K562 (cell line): ENCODE measurements around the gene TRIM26. TPM values are rescaled to one million over a fixed set of nuclear protein-coding genes. Genes with fewer than 3 reads are reported as not detected.

Experiments
- ATAC-seq: fragments of 200-7000 bp; cut with Tn5 transposase; 3 replicates; pipeline ENCODE4 v1.9.1; 2020; ENCODE audit warnings: moderate library complexity
- BruUV-seq: library from RNA; stranded (reverse); fragments of 400-500 nt; replicated peaks from 2 replicates; lab custom pipeline; 2021; lab: Mats Ljungman, UMichigan
- CTCF ChIA-PET: fragments of 300-600 bp; formaldehyde crosslinking; extraction: SDS; loops from one replicate; lab custom pipeline; 2021; ENCODE audit warnings: low intra/inter-chr PET ratio; lab: Yijun Ruan, JAX
- POLR2A ChIA-PET: fragments of 300-600, 350-650 bp; sonication (Branson Sonifier 250); formaldehyde crosslinking; extraction: SDS; loops from one replicate; lab custom pipeline; 2021; ENCODE audit warnings: antibody characterized with exemption, inconsistent platforms; lab: Yijun Ruan, JAX
- DNase-seq, 4 experiments: peaks; one replicate each; pipeline versions ENCODE4 v3.0.0 to v3.0.0-alpha.2; 2011 to 2018; ENCODE audit warnings: low spot score in 3 of 4, mixed read lengths in 3 of 4; ENCODE audit errors: extremely low read depth in 1 of 4
- FAIRE-seq: peaks from 2 replicates; lab custom pipeline; 2011; peaks lifted over from hg19 to GRCh38; lab: Jason Lieb, UNC
- H2AFZ ChIP-seq: 2 replicates; pipeline ENCODE4 v1.6.0; 2011; ENCODE audit warnings: low read depth, low read length, control low read depth, inconsistent platforms
- H3K27ac ChIP-seq: fragments of 200-600 bp; 3 replicates; pipeline ENCODE4 v1.8.0; 2011; ENCODE audit warnings: low read depth, mild to moderate bottlenecking, control low read depth, inconsistent platforms, low read length, moderate library complexity, mixed read lengths; ENCODE audit errors: extremely low read depth
- H3K27me3 ChIP-seq, 2 experiments: fragments of 300-600 bp in 1 of 2; 2 replicates in 1 of 2; 3 replicates in 1 of 2; pipeline versions ENCODE4 v1.6.0 to v1.8.0; 2011; ENCODE audit warnings: inconsistent platforms in 2 of 2, low read length in 2 of 2, mild to moderate bottlenecking in 1 of 2, mixed read lengths in 1 of 2, moderate library complexity in 1 of 2; ENCODE audit not compliant: control insufficient read depth in 2 of 2, insufficient read depth in 2 of 2
- H3K36me3 ChIP-seq: fragments of 300-600 bp; 3 replicates; pipeline ENCODE4 v1.8.0; 2011; ENCODE audit warnings: mild to moderate bottlenecking, low read length, inconsistent platforms; ENCODE audit not compliant: control insufficient read depth, insufficient read depth
- H3K4me1 ChIP-seq, 2 experiments: fragments of 200-600 bp in 1 of 2; replicated peaks in 1 of 2; 2 replicates in 1 of 2; 3 replicates in 1 of 2; pipeline versions ENCODE4 v1.5.1 to v1.8.0; 2011; ENCODE audit warnings: inconsistent platforms in 2 of 2, low read length in 2 of 2, mild to moderate bottlenecking in 1 of 2, mixed read lengths in 1 of 2, moderate library complexity in 1 of 2; ENCODE audit not compliant: control insufficient read depth in 2 of 2, insufficient read depth in 2 of 2
- H3K4me2 ChIP-seq: 2 replicates; pipeline ENCODE4 v1.6.1; 2011; ENCODE audit warnings: low read length, control low read depth, inconsistent platforms, mixed read lengths; ENCODE audit not compliant: insufficient read depth
- H3K4me3 ChIP-seq: fragments of 200-600 bp; sonication (generic), shearing (Covaris generic); 2 replicates; pipeline ENCODE4 v1.5.1; 2016; ENCODE audit warnings: control low read depth, inconsistent platforms
- H3K79me2 ChIP-seq: fragments of 200-600 bp; 3 replicates; pipeline ENCODE4 v1.8.0; 2011; ENCODE audit warnings: low read length, inconsistent platforms; ENCODE audit not compliant: control insufficient read depth, insufficient read depth
- H3K9ac ChIP-seq, 2 experiments: 2 replicates each; pipeline versions ENCODE4 v1.6.0 to v1.6.1; 2011; ENCODE audit warnings: low read depth in 2 of 2, low read length in 2 of 2, control low read depth in 1 of 2, inconsistent platforms in 1 of 2, mild to moderate bottlenecking in 1 of 2, mixed read lengths in 1 of 2; ENCODE audit not compliant: insufficient read depth in 1 of 2
- H3K9me1 ChIP-seq: one replicate; pipeline ENCODE4 v1.6.0; 2011; ENCODE audit warnings: inconsistent platforms, mild to moderate bottlenecking, low read length, moderate library complexity; ENCODE audit not compliant: control insufficient read depth, insufficient read depth
- H3K9me3 ChIP-seq: replicated peaks from 2 replicates; pipeline ENCODE4 v1.5.1; 2011; ENCODE audit warnings: low read depth, low read length, inconsistent platforms; ENCODE audit not compliant: control insufficient read depth, insufficient read depth
- H4K20me1 ChIP-seq: replicated peaks from 2 replicates; pipeline ENCODE4 v1.6.1; 2011; ENCODE audit warnings: low read length, inconsistent platforms, mixed read lengths; ENCODE audit not compliant: control insufficient read depth, insufficient read depth
- KDM2B ChIP-seq: fragments of 250-450 bp; sonication (Bioruptor Pico); IDR thresholded peaks from 2 replicates; pipeline ENCODE4 v1.8.0; 2021; ENCODE audit warnings: mild to moderate bottlenecking, moderate library complexity
- KLF1 ChIP-seq: fragments of 450-650 bp; IDR thresholded peaks from 2 replicates; pipeline ENCODE4 v1.6.1; 2016; ENCODE audit warnings: missing genetic modification characterization, missing compliant biosample characterization
- MECOM ChIP-seq: fragments of 250-450 bp; sonication (Bioruptor Pico); IDR thresholded peaks from 2 replicates; pipeline ENCODE4 v1.8.0; 2022; ENCODE audit warnings: inconsistent platforms
- NFE2L1 ChIP-seq: fragments of 450-650 bp; IDR thresholded peaks from 2 replicates; pipeline ENCODE4 v1.6.1; 2016; ENCODE audit warnings: missing genetic modification characterization, low read depth, mild to moderate bottlenecking, missing compliant biosample characterization, moderate library complexity, borderline replicate concordance
- NR2C2 ChIP-seq, 2 experiments: fragments of 200-800 bp in 1 of 2; sonication (Bioruptor generic) in 1 of 2; sonication (generic) in 1 of 2; formaldehyde crosslinking in 1 of 2; IDR thresholded peaks; 2 replicates each; pipeline versions ENCODE4 v1.6.1 to v1.8.0; 2016 to 2022; ENCODE audit warnings: mild to moderate bottlenecking in 1 of 2, missing compliant biosample characterization in 1 of 2, missing genetic modification characterization in 1 of 2, missing genetic modification reagents in 1 of 2
- RAD21 ChIP-seq, 2 experiments: fragments of 250-450 bp in 1 of 2; fragments of 450-650 bp in 1 of 2; sonication (Bioruptor Pico) in 1 of 2; formaldehyde crosslinking in 1 of 2; IDR thresholded peaks in 1 of 2; conservative IDR thresholded peaks in 1 of 2; 2 replicates each; pipeline versions ENCODE4 v1.4.0 to v1.8.0; 2020 to 2022; ENCODE audit warnings: mild to moderate bottlenecking in 2 of 2, moderate library complexity in 1 of 2
- SMAD2 ChIP-seq: fragments of 150-350 bp; IDR thresholded peaks from 2 replicates; pipeline ENCODE4 v1.6.1; 2014; ENCODE audit warnings: low read depth, mild to moderate bottlenecking, low read length
- TCF7 ChIP-seq: sonication (generic); IDR thresholded peaks from 2 replicates; pipeline ENCODE4 v1.6.1; 2016; ENCODE audit warnings: antibody characterized with exemption, borderline replicate concordance
- THRAP3 ChIP-seq: fragments of 450-650 bp; IDR thresholded peaks from 2 replicates; pipeline ENCODE4 v1.6.1; 2016; ENCODE audit warnings: mild to moderate bottlenecking, inconsistent platforms, borderline replicate concordance
- ZNF146 ChIP-seq: IDR thresholded peaks from one replicate; pipeline ENCODE4 v1.6.1; 2018; ENCODE audit warnings: missing compliant biosample characterization; ENCODE audit not compliant: unreplicated experiment
- ZNF184 ChIP-seq: sonication (generic); formaldehyde crosslinking; IDR thresholded peaks from 2 replicates; pipeline ENCODE4 v1.5.0; 2020; ENCODE audit warnings: missing genetic modification reagents
- ZNF280B ChIP-seq: fragments of 250-450 bp; sonication (Bioruptor Pico); IDR thresholded peaks from 2 replicates; pipeline ENCODE4 v1.5.1; 2021; ENCODE audit warnings: mild to moderate bottlenecking
- ZNF518B ChIP-seq: fragments of 250-450 bp; sonication (Bioruptor Pico); IDR thresholded peaks from 2 replicates; pipeline ENCODE4 v1.5.0; 2021; ENCODE audit warnings: mild to moderate bottlenecking, moderate library complexity
- WGBS: fragments of 100-300 bp; shearing (Covaris generic); methylation state at CpG from one replicate; pipeline ENCODE4 v1.1.6; 2016; ENCODE audit warnings: low coverage, mixed read lengths; ENCODE audit not compliant: insufficient coverage; ENCODE audit errors: missing lambda C conversion rate; 5-methylcytosine and 5-hydroxymethylcytosine counted together
- in situ Hi-C: fragments of 300-500 bp; cut with MboI; formaldehyde crosslinking; loops from 4 replicates; pipeline ENCODE4 v1.15.0; 2018; ENCODE audit warnings: inconsistent platforms, mixed read lengths
- intact Hi-C: fragments of 100-400 bp; cut with micrococcal nuclease; formaldehyde crosslinking; loops from 2 replicates; pipeline ENCODE4 v1.14.2; 2022
- polyA plus RNA-seq, 8 experiments: library from polyadenylated mRNA; depleted of rRNA in 4 of 8; stranded (reverse) in 5 of 8; unstranded in 3 of 8; fragments of >200 nt; fragmentation: Nextera tagmentation in 2 of 8; fragmentation: Illumina TruSeq in 1 of 8; extraction: Ambion mirVana in 2 of 8; extraction: Trizol in 1 of 8; gene quantifications; 2 replicates each; pipeline versions ENCODE4 v1.2.1 to v1.2.3, GENCODE V29; 2011 to 2014; ENCODE audit warnings: inconsistent platforms in 1 of 8, missing spikeins in 1 of 8
- total RNA-seq, 7 experiments: library from RNA; depleted of rRNA in 6 of 7; stranded (reverse); fragments of >200 nt in 6 of 7; fragmentation: Illumina TruSeq in 2 of 7; extraction: Trizol in 2 of 7; gene quantifications; 2 replicates each; pipeline versions ENCODE4 v1.2.1 to v1.2.3, GENCODE V29; 2011 to 2021; ENCODE audit warnings: low replicate concordance in 1 of 7
- TF ChIP-seq, protein P1 (sequence below): fragments of 200-800 bp; sonication (Bioruptor generic); IDR thresholded peaks from 2 replicates; pipeline ENCODE4 v1.6.1; 2017; ENCODE audit warnings: missing genetic modification characterization, missing compliant biosample characterization

TRIM26 gene
- total and polyA plus RNA-seq, 9 of the 15 experiments (the other 6 are each of a cell fraction or from before 2014, with no cell fraction given): 0.80 to 5.0 (median 2.8) TPM

- TF ChIP-seq RAD21 (CRISPR knock-in tag; conservative IDR thresholded peaks at IDR 0.05 in 1 of 2, IDR thresholded peaks at IDR 0.05 in 1 of 2) (peak; percentile 67 to 93), SMAD2 (no peak)
Measured at GRCh38 chr6:30238178-30238795, 25.1 kb upstream of the TRIM26 start (continued).

DNA sequence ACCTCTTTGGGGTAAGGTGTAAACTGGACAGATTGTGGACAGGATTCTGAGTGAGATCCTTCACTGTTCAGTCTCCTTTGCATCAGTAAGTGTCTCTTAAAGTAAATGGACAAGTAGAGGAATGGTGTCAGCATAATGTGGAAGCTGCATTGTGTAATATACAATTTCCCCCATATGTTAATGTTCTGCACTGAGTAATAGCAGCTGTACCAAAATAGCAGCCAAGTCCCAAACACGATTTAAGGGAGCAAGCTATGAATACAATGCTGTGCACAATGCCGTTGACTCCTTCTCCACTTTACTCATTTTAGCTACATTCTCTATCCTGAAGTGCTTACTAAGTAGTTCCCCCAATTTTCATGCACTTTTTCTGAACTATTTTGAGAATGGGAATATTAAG, 21.1 kb upstream of the TRIM26 start:
- H2AFZ ChIP-seq: no peak overlapping the region
- H3K27ac ChIP-seq: no peak overlapping the region
- H3K4me1 ChIP-seq: no peaks in the 10 kb centered on the region
- ATAC-seq: no peak
- H4K20me1 ChIP-seq: no peaks in the 10 kb centered on the region
- no peak for DNase-seq
- no peaks in the 10 kb centered on the region for H3K9me3 ChIP-seq
- H3K4me3 ChIP-seq: no peak overlapping the region
- intact Hi-C loops (no loop called here), in situ Hi-C loops (loop anchor here (5.0 kb wide), 1 partner anchor 163 kb away; no protein-coding TSS in a partner anchor)
- no peak overlapping the region for H3K9ac ChIP-seq
- 0% methylated on average over 2 of the region's 2 CpGs for WGBS
- ChIA-PET CTCF (no interaction called here), POLR2A (interaction anchor here (0.6 to 1.1 kb wide), 3 partner anchors 10 to 1171 kb away, joined by 3 to 5 read pairs (median 3); no protein-coding TSS in a partner anchor)
- FAIRE-seq: no peak
- no peaks in the 10 kb centered on the region for H3K36me3 ChIP-seq
- H3K27me3 ChIP-seq: peaks cover 11 to 21% of the 10 kb centered on the region in 2 experiments; a peak in 4 of 5 replicates
- no TSS peak for BruUV-seq
- no peaks in the 10 kb centered on the region for H3K79me2 ChIP-seq
- no peak overlapping the region for H3K4me2 ChIP-seq
- no peaks in the 10 kb centered on the region for H3K9me1 ChIP-seq
- TF ChIP-seq THRAP3 (no peak), ZNF280B (no peak), ZNF146 (CRISPR knock-in tag) (no peak), ZNF518B (CRISPR knock-in tag) (no peak), NR2C2 (CRISPR knock-in tag; IDR thresholded peaks at IDR 0.05) (no peak), NR2C2 (tag; IDR thresholded peaks at IDR 0.05) (no peak), KDM2B (CRISPR knock-in tag) (no peak), TCF7 (no peak), NFE2L1 (no peak), KLF1 (tag) (no peak), ZNF184 (CRISPR knock-in tag) (no peak), MECOM (CRISPR knock-in tag) (no peak)
- TF ChIP-seq, protein P1, sequence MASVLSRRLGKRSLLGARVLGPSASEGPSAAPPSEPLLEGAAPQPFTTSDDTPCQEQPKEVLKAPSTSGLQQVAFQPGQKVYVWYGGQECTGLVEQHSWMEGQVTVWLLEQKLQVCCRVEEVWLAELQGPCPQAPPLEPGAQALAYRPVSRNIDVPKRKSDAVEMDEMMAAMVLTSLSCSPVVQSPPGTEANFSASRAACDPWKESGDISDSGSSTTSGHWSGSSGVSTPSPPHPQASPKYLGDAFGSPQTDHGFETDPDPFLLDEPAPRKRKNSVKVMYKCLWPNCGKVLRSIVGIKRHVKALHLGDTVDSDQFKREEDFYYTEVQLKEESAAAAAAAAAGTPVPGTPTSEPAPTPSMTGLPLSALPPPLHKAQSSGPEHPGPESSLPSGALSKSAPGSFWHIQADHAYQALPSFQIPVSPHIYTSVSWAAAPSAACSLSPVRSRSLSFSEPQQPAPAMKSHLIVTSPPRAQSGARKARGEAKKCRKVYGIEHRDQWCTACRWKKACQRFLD (CRISPR knock-in tag): no peak
